Activated naive CD4-positive, alpha-beta T cell treated with anti-CD3 and anti-CD28 coated beads, Interleukin-2, amount 10 ng/mL, durations not matched to agents 5 hours and 36 hours (primary cell): ENCODE data around the gene HSF4. TPM values are rescaled to one million over a fixed set of nuclear protein-coding genes. Genes with fewer than 3 reads are reported as not detected.
A peak's percentile ranks its signal among the peaks of the same experiment; 100 is the strongest.

Experiments used
- microRNA-seq: library from miRNA; unstranded; fragments of <30 nt; microRNA quantifications from one replicate; pipeline ENCODE4 v1.2.0, GENCODE V29; 2022; ENCODE audit warnings: borderline microRNAs expressed, borderline replicate concordance
- total RNA-seq, 2 experiments: library from RNA; stranded (reverse); gene quantifications; one replicate each; pipeline ENCODE4 v1.2.3, GENCODE V29; 2021

HSF4 gene, protein sequence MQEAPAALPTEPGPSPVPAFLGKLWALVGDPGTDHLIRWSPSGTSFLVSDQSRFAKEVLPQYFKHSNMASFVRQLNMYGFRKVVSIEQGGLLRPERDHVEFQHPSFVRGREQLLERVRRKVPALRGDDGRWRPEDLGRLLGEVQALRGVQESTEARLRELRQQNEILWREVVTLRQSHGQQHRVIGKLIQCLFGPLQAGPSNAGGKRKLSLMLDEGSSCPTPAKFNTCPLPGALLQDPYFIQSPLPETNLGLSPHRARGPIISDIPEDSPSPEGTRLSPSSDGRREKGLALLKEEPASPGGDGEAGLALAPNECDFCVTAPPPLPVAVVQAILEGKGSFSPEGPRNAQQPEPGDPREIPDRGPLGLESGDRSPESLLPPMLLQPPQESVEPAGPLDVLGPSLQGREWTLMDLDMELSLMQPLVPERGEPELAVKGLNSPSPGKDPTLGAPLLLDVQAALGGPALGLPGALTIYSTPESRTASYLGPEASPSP
- 100 to 1,000 TPM; 195 to 227 TPM for total RNA-seq

GRCh38 chr16:67164599-67165061 lies at the start of gene HSF4:
Gene HSF4, plus strand, starts transcription at chr16:67164745. Its CDS starts 67 bp downstream, at chr16:67164812.

GRCh38 chr16:67150833-67151396 lies 13.6 kb upstream of the HSF4 start, which contains the start of gene B3GNT9:
Gene B3GNT9, minus strand, starts transcription at chr16:67150998. Its CDS starts 513 bp downstream, at chr16:67150485.

DNA sequence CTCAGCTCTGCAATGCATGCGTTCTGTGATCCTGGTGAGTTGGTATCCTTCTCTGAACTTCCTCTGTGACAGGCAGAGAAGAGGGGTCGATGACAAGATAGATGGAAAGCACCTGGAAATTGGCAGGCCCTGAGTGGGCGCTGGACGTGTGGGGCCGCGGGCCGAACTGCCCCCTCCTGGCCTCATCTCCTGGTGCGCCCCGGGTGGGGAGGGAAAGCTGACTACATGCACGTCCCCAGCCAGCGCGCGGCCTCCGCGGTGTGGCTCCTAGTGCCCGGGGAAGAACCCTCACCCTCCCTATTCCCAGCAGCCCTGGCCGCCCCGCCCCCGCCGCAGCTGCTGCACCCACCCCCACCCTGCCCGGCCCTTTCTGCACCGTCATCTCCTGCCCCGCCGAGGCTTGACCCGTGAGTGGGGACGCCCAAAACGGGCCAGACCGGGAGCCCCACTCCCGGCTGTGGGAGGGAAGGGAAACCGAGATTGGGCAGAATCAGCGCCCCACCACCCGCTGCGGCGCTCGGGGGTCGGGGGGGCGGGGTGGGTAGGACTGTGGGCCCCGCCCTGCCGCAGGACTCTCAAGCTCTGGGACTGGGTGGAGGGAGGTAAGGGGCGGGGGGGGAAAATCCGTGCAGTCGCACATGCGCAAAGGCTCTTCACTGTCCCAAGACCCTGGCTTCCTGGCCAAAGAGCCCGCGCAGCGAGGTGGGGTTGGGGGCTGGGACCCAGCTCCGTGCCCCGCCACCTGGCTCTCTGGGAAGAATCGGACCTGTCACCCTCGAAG lies 5.8 kb downstream of the HSF4 start, which contains the start of gene NOL3:
NOL3 (plus strand) TSS at position 371 of the 781 bp plus-strand sequence.

GRCh38 chr16:67183627-67184452 lies 19.3 kb downstream of the HSF4 start, which contains the start of gene MATCAP1:
Gene MATCAP1, minus strand, starts transcription at chr16:67183963. Its CDS starts 3,353 bp downstream, at chr16:67180610.

DNA sequence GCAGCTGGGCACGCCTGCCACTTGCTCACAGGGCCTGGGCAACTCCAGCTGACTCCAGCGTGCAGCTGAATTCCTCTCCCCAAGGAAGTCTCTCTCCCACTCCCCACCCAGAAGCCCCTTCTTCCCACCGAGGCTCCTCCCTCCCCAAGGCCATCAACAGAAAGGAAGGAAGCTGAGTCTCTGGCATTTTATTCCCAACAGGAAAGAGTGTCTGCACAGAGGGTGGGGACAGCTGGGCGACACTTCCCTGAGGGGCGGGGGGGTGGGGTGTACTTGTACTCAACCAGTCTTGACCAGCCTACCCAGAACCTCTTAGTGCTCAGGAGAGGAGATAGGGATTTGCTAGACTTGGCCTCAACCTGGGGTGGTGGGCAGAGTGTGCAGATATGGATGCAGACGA lies 25.5 kb downstream of the HSF4 start, which contains the start of gene EXOC3L1:
EXOC3L1 (minus strand) TSS at position 96 of the 400 bp plus-strand sequence. CDS start 460 bp downstream, outside the sequence.

GRCh38 chr16:67191995-67192681 lies 27.6 kb downstream of the HSF4 start, which contains the start of gene E2F4:
Gene E2F4, plus strand, starts transcription at chr16:67192155. Its CDS starts 73 bp downstream, at chr16:67192228.

GRCh38 chr16:67199011-67199807 lies 34.7 kb downstream of the HSF4 start, which contains the start of gene ELMO3:
Gene ELMO3, plus strand, starts transcription at chr16:67199131. Its CDS starts 196 bp downstream, at chr16:67199327.

Small RNAs within 50 kb of the gene (microRNA-seq; reads per million reads assigned to microRNA genes)
- 10.6 reads per million, percentile 42 among the genes with 10 or more reads in this experiment for gene MIR328

Other genes starting within 250 kb of the HSF4 start
- not detected for gene CDH16, start 245.9 kb upstream of the HSF4 start, total RNA-seq
- gene RRAD, start 239.2 kb upstream of the HSF4 start, total RNA-seq = under 1 TPM; 0.29 to 0.38 TPM
- gene CIAO2B, start 230.3 kb upstream of the HSF4 start, total RNA-seq = 10 to 100 TPM; 84.4 to 95.3 TPM
- 10 to 100 TPM; 34.3 to 35.8 TPM for gene CES2, start 229.2 kb upstream of the HSF4 start, total RNA-seq
- gene CES3, start 203.5 kb upstream of the HSF4 start, total RNA-seq = 1 to 10 TPM; 4.8 to 4.9 TPM
- 10 to 100 TPM; 55.5 to 61.9 TPM for gene CES4A, start 176.2 kb upstream of the HSF4 start, total RNA-seq
- gene CBFB, start 135.6 kb upstream of the HSF4 start, total RNA-seq = 100 to 1,000 TPM; 246 to 271 TPM
- gene PHAF1, start 54.8 kb upstream of the HSF4 start, total RNA-seq = 10 to 100 TPM; 15.9 to 17.3 TPM
- 10 to 100 TPM; 12.6 to 13.6 TPM for gene B3GNT9, start 13.7 kb upstream of the HSF4 start, total RNA-seq
- 10 to 100 TPM; 87.4 to 89.2 TPM for gene TRADD, start 4.8 kb upstream of the HSF4 start, total RNA-seq
- 10 to 100 TPM; 79.6 to 83.9 TPM for gene FBXL8, start 4.8 kb upstream of the HSF4 start, total RNA-seq
- 10 to 100 TPM; 55.3 to 58.6 TPM for gene NOL3, start 5.8 kb downstream of the HSF4 start, total RNA-seq
- gene MATCAP1, start 19.2 kb downstream of the HSF4 start, total RNA-seq = 10 to 100 TPM; 67.6 to 74.4 TPM
- not detected for gene EXOC3L1, start 25.4 kb downstream of the HSF4 start, total RNA-seq
- 10 to 100 TPM; 93.6 to 99.7 TPM for gene E2F4, start 27.4 kb downstream of the HSF4 start, total RNA-seq
- gene ELMO3, start 34.4 kb downstream of the HSF4 start, total RNA-seq = 1 to 10 TPM; 6.2 to 6.5 TPM
- gene TMEM208, start 62.4 kb downstream of the HSF4 start, total RNA-seq = 10 to 100 TPM; 32.1 to 33.8 TPM
- 10 to 100 TPM; 71.7 to 74.2 TPM for gene FHOD1, start 82.7 kb downstream of the HSF4 start, total RNA-seq
- 1 to 10 TPM; 1.8 to 2.3 TPM for gene SLC9A5, start 84.2 kb downstream of the HSF4 start, total RNA-seq
- 10 to 100 TPM; 20.2 to 20.6 TPM for gene PLEKHG4, start 114.8 kb downstream of the HSF4 start, total RNA-seq
- gene KCTD19, start 162.0 kb downstream of the HSF4 start, total RNA-seq = under 1 TPM in 1 of 2 experiments, not detected in 1; 0.43 TPM
- gene LRRC36, start 162.1 kb downstream of the HSF4 start, total RNA-seq = not detected
- not detected for gene TPPP3, start 228.8 kb downstream of the HSF4 start, total RNA-seq